Loucy (cell line): ENCODE results near the gene NES.

Experiments used
- H2AFZ ChIP-seq: fragments of 200-600 bp; sonication (generic); 2 replicates; pipeline ENCODE4 v1.6.0; 2016; ENCODE audit warnings: antibody characterized with exemption, mild to moderate bottlenecking, low read length, moderate library complexity
- H3F3A ChIP-seq: fragments of 200-600 bp; 2 replicates; pipeline ENCODE4 v1.6.0; 2016; ENCODE audit warnings: antibody characterized with exemption, low read depth, mild to moderate bottlenecking
- H3K27me3 ChIP-seq: fragments of 200-600 bp; sonication (generic); 2 replicates; pipeline ENCODE4 v1.6.1; 2014; ENCODE audit warnings: low read length, mild to moderate bottlenecking; ENCODE audit not compliant: insufficient read depth, poor library complexity, severe bottlenecking
- H3K36me3 ChIP-seq: fragments of 200-600 bp; sonication (generic); 2 replicates; pipeline ENCODE4 v1.6.1; 2016; ENCODE audit warnings: low read length; ENCODE audit not compliant: insufficient read depth
- H3K4me1 ChIP-seq: fragments of 200-600 bp; sonication (generic); 2 replicates; pipeline ENCODE4 v1.5.1; 2014; ENCODE audit warnings: low read length, mild to moderate bottlenecking; ENCODE audit not compliant: insufficient read depth, poor library complexity, severe bottlenecking
- H3K4me2 ChIP-seq: fragments of 200-600 bp; sonication (generic); 2 replicates; pipeline ENCODE4 v1.6.0; 2014; ENCODE audit warnings: antibody characterized with exemption, low read length, low read depth, mild to moderate bottlenecking; ENCODE audit not compliant: poor library complexity, severe bottlenecking
- H3K4me3 ChIP-seq: fragments of 200-600 bp; sonication (generic); 2 replicates; pipeline ENCODE4 v1.5.1; 2014; ENCODE audit warnings: low read length, mild to moderate bottlenecking, mixed read lengths; ENCODE audit not compliant: poor library complexity, severe bottlenecking
- H3K79me2 ChIP-seq: fragments of 200-600 bp; sonication (generic); 2 replicates; pipeline ENCODE4 v1.6.1; 2014; ENCODE audit warnings: low read length; ENCODE audit not compliant: insufficient read depth
- H3K9ac ChIP-seq: fragments of 200-600 bp; sonication (generic); 2 replicates; pipeline ENCODE4 v1.6.0; 2014; ENCODE audit warnings: mild to moderate bottlenecking, low read depth, low read length, moderate library complexity; ENCODE audit not compliant: poor library complexity, severe bottlenecking
- H3K9me2 ChIP-seq: fragments of 200-600 bp; sonication (generic); replicated peaks from 2 replicates; pipeline ENCODE4 v1.6.1; 2016; ENCODE audit warnings: low read depth, low read length, mixed read lengths
- H3K9me3 ChIP-seq: fragments of 200-600 bp; sonication (generic); 2 replicates; pipeline ENCODE4 v1.6.1; 2014; ENCODE audit warnings: mild to moderate bottlenecking, antibody characterized with exemption, low read length, low read depth; ENCODE audit not compliant: insufficient read depth
- H4K20me1 ChIP-seq: fragments of 200-600 bp; sonication (generic); 2 replicates; pipeline ENCODE4 v1.6.0; 2014; ENCODE audit warnings: antibody characterized with exemption, low read length, mild to moderate bottlenecking; ENCODE audit not compliant: insufficient read depth, poor library complexity, severe bottlenecking
- CTCF ChIP-seq: fragments of 200-600 bp; sonication (generic); conservative IDR thresholded peaks from 2 replicates; pipeline ENCODE4 v1.5.1; 2014; ENCODE audit warnings: mild to moderate bottlenecking, antibody characterized with exemption, low read length
- EZH2phosphoT487 ChIP-seq: fragments of 200-600 bp; IDR thresholded peaks from 2 replicates; pipeline ENCODE4 v1.6.1; 2018; ENCODE audit warnings: antibody characterized with exemption, mild to moderate bottlenecking, moderate library complexity, borderline replicate concordance

Gene NES

GRCh38 chr1:156664767-156665411 is 12.3 kb downstream of the NES start:
- H3K4me1 ChIP-seq = peaks cover 30% of the 10 kb centered on the region
- H3K9me2 ChIP-seq = no peaks in the 10 kb centered on the region
- H3K4me2 ChIP-seq = no peak overlapping the region
- no peaks in the 10 kb centered on the region for H3K36me3 ChIP-seq
- H4K20me1 ChIP-seq = no peaks in the 10 kb centered on the region
- H3K4me3 ChIP-seq = no peak overlapping the region
- peaks cover 2% of the 10 kb centered on the region; the same call in 1 of the 2 replicates for H3F3A ChIP-seq
- H3K9ac ChIP-seq = no peak overlapping the region
- H2AFZ ChIP-seq = no peak overlapping the region
- no peak for TF ChIP-seq CTCF
- no peak for TF ChIP-seq EZH2phosphoT487
- H3K9me3 ChIP-seq = no peaks in the 10 kb centered on the region
- peaks cover 11% of the 10 kb centered on the region; the same call in 1 of the 2 replicates for H3K79me2 ChIP-seq
- H3K27me3 ChIP-seq = no peaks in the 10 kb centered on the region

- H3K9me3 ChIP-seq = no peaks in the 10 kb centered on the region
- H3K4me1 ChIP-seq = peaks cover 36% of the 10 kb centered on the region
- H3K9me2 ChIP-seq = no peaks in the 10 kb centered on the region
- peaks cover 2% of the 10 kb centered on the region; the same call in 1 of the 2 replicates for H3F3A ChIP-seq
- H3K9ac ChIP-seq = no peak overlapping the region
- H3K4me3 ChIP-seq = no peak overlapping the region
- no peaks in the 10 kb centered on the region for H3K27me3 ChIP-seq
- H3K4me2 ChIP-seq = no peak overlapping the region
- H3K36me3 ChIP-seq = no peaks in the 10 kb centered on the region
- H4K20me1 ChIP-seq = no peaks in the 10 kb centered on the region
- H2AFZ ChIP-seq = no peak overlapping the region
- TF ChIP-seq EZH2phosphoT487 (no peak), CTCF (no peak)
- peaks cover 17% of the 10 kb centered on the region; the same call in 1 of the 2 replicates for H3K79me2 ChIP-seq
Measured at GRCh38 chr1:156664046-156664766, 13.0 kb downstream of the NES start.

GRCh38 chr1:156663178-156663577 is 14.0 kb downstream of the NES start:
- Histone ChIP-seq H2AFZ (no peak overlapping the region), H3K9ac (no peak overlapping the region), H3K79me2 (peaks cover 18% of the 10 kb centered on the region; the same call in 1 of the 2 replicates), H3K27me3 (no peaks in the 10 kb centered on the region), H3K9me2 (no peaks in the 10 kb centered on the region), H3K4me3 (no peak overlapping the region), H3F3A (peaks cover 2% of the 10 kb centered on the region; the same call in 1 of the 2 replicates), H3K36me3 (no peaks in the 10 kb centered on the region), H3K4me1 (peaks cover 38% of the 10 kb centered on the region), H3K9me3 (no peaks in the 10 kb centered on the region), H3K4me2 (no peak overlapping the region), H4K20me1 (no peaks in the 10 kb centered on the region)
- TF ChIP-seq EZH2phosphoT487 (no peak), CTCF (no peak)
